Endothelial cell of umbilical vein (primary cell): ENCODE data around the gene RER1. TPM values are rescaled to one million over a fixed set of nuclear protein-coding genes. Genes with fewer than 3 reads are reported as not detected.

Experiments
- BruUV-seq: library from RNA; stranded (reverse); fragments of 400-500 nt; replicated peaks from 2 replicates; lab custom pipeline; 2021; lab: Mats Ljungman, UMichigan
- CTCF ChIA-PET: fragments of 300-600, 350-600 bp; sonication (Branson Sonifier 250); formaldehyde crosslinking; loops from one replicate; lab custom pipeline; 2021; ENCODE audit warnings: antibody characterized with exemption, inconsistent platforms; lab: Charles Lee
- POLR2A ChIA-PET: fragments of 300-600, 350-600 bp; sonication (Branson Sonifier 250); formaldehyde crosslinking; loops from one replicate; lab custom pipeline; 2021; ENCODE audit warnings: antibody characterized with exemption, inconsistent platforms; lab: Charles Lee
- DNase-seq: peaks from one replicate; pipeline ENCODE4 v3.0.0-alpha.2; 2011; ENCODE audit warnings: low read depth, low spot score
- FAIRE-seq: peaks from 2 replicates; lab custom pipeline; 2011; peaks lifted over from hg19 to GRCh38; lab: Jason Lieb, UNC
- H2AFZ ChIP-seq: 2 replicates; pipeline ENCODE4 v1.6.0; 2012; ENCODE audit warnings: low read depth, low read length, control low read depth, inconsistent platforms
- H3K27ac ChIP-seq: 2 replicates; pipeline ENCODE4 v1.5.1; 2011; ENCODE audit warnings: low read depth, mild to moderate bottlenecking, control low read depth, low read length, moderate library complexity; ENCODE audit not compliant: insufficient read depth
- H3K27me3 ChIP-seq, 2 experiments: 2 replicates each; pipeline versions ENCODE4 v1.6.0 to v1.6.1; 2011; ENCODE audit warnings: low read length in 2 of 2, mixed read lengths in 1 of 2; ENCODE audit not compliant: control insufficient read depth in 2 of 2, insufficient read depth in 2 of 2
- H3K36me3 ChIP-seq, 2 experiments: 2 replicates in 1 of 2; 3 replicates in 1 of 2; pipeline ENCODE4 v1.5.1; 2011; ENCODE audit warnings: low read length in 2 of 2, mild to moderate bottlenecking in 1 of 2, moderate library complexity in 1 of 2; ENCODE audit not compliant: control insufficient read depth in 2 of 2, insufficient read depth in 2 of 2; ENCODE audit errors: extremely low read depth in 1 of 2
- H3K4me1 ChIP-seq: 3 replicates; pipeline ENCODE4 v1.5.1; 2011; ENCODE audit warnings: mild to moderate bottlenecking, low read length; ENCODE audit not compliant: control insufficient read depth, insufficient read depth; ENCODE audit errors: extremely low read depth
- H3K4me2 ChIP-seq: 2 replicates; pipeline ENCODE4 v1.6.1; 2011; ENCODE audit warnings: low read length, control low read depth, mixed read lengths; ENCODE audit not compliant: insufficient read depth
- H3K4me3 ChIP-seq, 3 experiments: fragments of 200-600 bp in 1 of 3; sonication (generic), shearing (Covaris generic) in 1 of 3; replicated peaks in 1 of 3; 2 replicates each; pipeline ENCODE4 v1.5.1; 2011 to 2016; ENCODE audit warnings: control low read depth in 3 of 3, low read length in 3 of 3, mild to moderate bottlenecking in 2 of 3, inconsistent platforms in 1 of 3, low read depth in 1 of 3, moderate library complexity in 1 of 3; ENCODE audit not compliant: insufficient read depth in 1 of 3
- H3K79me2 ChIP-seq: 2 replicates; pipeline ENCODE4 v1.6.0; 2012; ENCODE audit warnings: low read length, inconsistent platforms; ENCODE audit not compliant: control insufficient read depth, insufficient read depth
- H3K9ac ChIP-seq: replicated peaks from 2 replicates; pipeline ENCODE3; 2011; ENCODE audit warnings: low read length, control low read depth; ENCODE audit not compliant: insufficient read depth; ENCODE audit errors: extremely low read depth
- H3K9me1 ChIP-seq: replicated peaks from 3 replicates; pipeline ENCODE4 v1.6.0; 2011; ENCODE audit warnings: mild to moderate bottlenecking, low read length; ENCODE audit not compliant: control insufficient read depth, insufficient read depth; ENCODE audit errors: extremely low read depth
- H3K9me3 ChIP-seq: replicated peaks from 2 replicates; pipeline ENCODE4 v1.5.1; 2012; ENCODE audit warnings: low read length, inconsistent platforms; ENCODE audit not compliant: control insufficient read depth, insufficient read depth
- H4K20me1 ChIP-seq: replicated peaks from 2 replicates; pipeline ENCODE3; 2011; ENCODE audit warnings: mild to moderate bottlenecking, low read length; ENCODE audit not compliant: control insufficient read depth, insufficient read depth; ENCODE audit errors: extremely low read depth
- EZH2 ChIP-seq: IDR thresholded peaks from 2 replicates; pipeline ENCODE4 v1.6.1; 2012; ENCODE audit warnings: borderline replicate concordance, low read depth, mild to moderate bottlenecking, moderate library complexity, low read length, inconsistent platforms; ENCODE audit not compliant: severe bottlenecking
- FOS ChIP-seq: IDR thresholded peaks from 2 replicates; pipeline ENCODE4 v1.6.1; 2011; ENCODE audit warnings: mild to moderate bottlenecking, low read length, moderate library complexity, borderline replicate concordance; ENCODE audit not compliant: insufficient read depth
- GATA2 ChIP-seq: IDR thresholded peaks from 2 replicates; pipeline ENCODE4 v1.7.0; 2011; ENCODE audit warnings: low read depth, mild to moderate bottlenecking, moderate library complexity, mixed read lengths, low read length; ENCODE audit not compliant: insufficient read length, insufficient read depth
- JUN ChIP-seq: IDR thresholded peaks from 2 replicates; pipeline ENCODE4 v1.6.1; 2011; ENCODE audit warnings: borderline replicate concordance, low read depth; ENCODE audit not compliant: insufficient read length, insufficient read depth
- MYC ChIP-seq: IDR thresholded peaks from one replicate; pipeline ENCODE4 v1.6.1; 2011; ENCODE audit warnings: mild to moderate bottlenecking, low read depth, low read length
- POLR2A ChIP-seq: IDR thresholded peaks from 2 replicates; pipeline ENCODE4 v1.6.1; 2012; ENCODE audit warnings: low read depth, mild to moderate bottlenecking, control low read depth, low read length
- POLR2AphosphoS5 ChIP-seq: IDR thresholded peaks from 2 replicates; pipeline ENCODE4 v1.6.1; 2012; ENCODE audit warnings: low read depth, mild to moderate bottlenecking, control low read depth, low read length, moderate library complexity; ENCODE audit not compliant: insufficient read depth
- dilution Hi-C: fragments of 300-500 bp; cut with MboI; formaldehyde crosslinking; loops from one replicate; pipeline ENCODE4 v1.15.0; 2019; ENCODE audit warnings: low sequenced_read_pairs; ENCODE audit not compliant: extremely low pct_ligation_motif_present
- intact Hi-C: fragments of 100-400 bp; cut with micrococcal nuclease; formaldehyde crosslinking; loops from one replicate; pipeline ENCODE4 v1.10.0; 2022
- polyA plus RNA-seq, 4 experiments: library from polyadenylated mRNA; depleted of rRNA in 3 of 4; stranded (reverse) in 3 of 4; unstranded in 1 of 4; fragments of >200 nt; gene quantifications; 2 replicates each; pipeline versions ENCODE4 v1.2.1 to v1.2.3, GENCODE V29; 2011 to 2012; ENCODE audit warnings: missing spikeins in 1 of 4
- total RNA-seq: library from RNA; stranded (reverse); gene quantifications from 2 replicates; pipeline ENCODE4 v1.2.3, GENCODE V29; 2021
- TF ChIP-seq, protein P1 (sequence below): IDR thresholded peaks from 2 replicates; pipeline ENCODE4 v1.6.1; 2011; ENCODE audit not compliant: insufficient read depth, insufficient read length
- TF ChIP-seq, protein P2 (sequence below), 2 donors: IDR thresholded peaks; 1 replicate in 1 of 2; 2 replicates in 1 of 2; pipeline ENCODE4 v1.5.1; 2011; ENCODE audit warnings: low read length in 2 of 2, mild to moderate bottlenecking in 2 of 2, moderate library complexity in 2 of 2, control low read depth in 1 of 2, inconsistent platforms in 1 of 2, low read depth in 1 of 2; ENCODE audit not compliant: insufficient read depth in 1 of 2; ENCODE audit errors: extremely low read depth in 1 of 2

The RER1 gene
- total and polyA plus RNA-seq, 2 donors (not counting 3 experiments of a cell fraction or from before 2014, with no cell fraction given) = 179 to 292 TPM

DNA sequence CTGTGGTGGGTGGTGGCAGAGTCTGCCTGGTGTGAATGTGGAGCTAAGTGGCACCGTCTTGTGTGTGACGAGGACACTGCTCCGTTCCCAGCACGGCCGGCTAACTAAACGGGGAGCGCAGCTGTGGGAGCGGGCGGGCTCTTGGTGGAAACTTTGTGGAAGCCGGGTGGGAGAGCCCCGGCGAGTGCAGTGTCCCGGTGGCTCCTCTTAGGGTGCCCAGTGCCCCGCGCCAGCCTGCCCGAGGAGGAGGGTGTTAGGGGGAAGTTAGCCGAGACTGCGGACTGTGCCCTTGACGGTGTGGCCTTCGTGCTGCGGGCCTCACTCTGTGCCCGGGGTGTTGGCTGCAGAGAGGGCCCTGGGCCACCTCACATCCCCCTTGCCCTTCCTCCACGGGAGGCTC, 10.8 kb downstream of the RER1 start:
- Histone ChIP-seq H3K36me3 (peaks cover 23 to 65% of the 10 kb centered on the region in 2 experiments), H3K79me2 (peaks cover 3% of the 10 kb centered on the region), H3K9me3 (no peaks in the 10 kb centered on the region), H3K9ac (no peak overlapping the region), H3K9me1 (no peaks in the 10 kb centered on the region), H3K27ac (no peak overlapping the region), H3K4me3 (no peak overlapping the region), H3K4me2 (no peak overlapping the region), H2AFZ (no peak overlapping the region), H4K20me1 (no peaks in the 10 kb centered on the region), H3K4me1 (peaks cover 12% of the 10 kb centered on the region), H3K27me3 (no peaks in the 10 kb centered on the region)
- no TSS peak for BruUV-seq
- FAIRE-seq (no peak), DNase-seq (no peak)
- POLR2A ChIA-PET = no interaction called here
- TF ChIP-seq FOS (no peak), JUN (no peak), MYC (no peak), EZH2 (no peak), POLR2AphosphoS5 (no peak), GATA2 (no peak)
- TF ChIP-seq, protein P1, sequence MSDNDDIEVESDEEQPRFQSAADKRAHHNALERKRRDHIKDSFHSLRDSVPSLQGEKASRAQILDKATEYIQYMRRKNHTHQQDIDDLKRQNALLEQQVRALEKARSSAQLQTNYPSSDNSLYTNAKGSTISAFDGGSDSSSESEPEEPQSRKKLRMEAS = no peak
- intact Hi-C loops (loop anchor here (10.0 kb wide), 1 partner anchor 1222 kb away; the partner anchor contains the start of gene TPRG1L), dilution Hi-C loops (no loop called here)
- CTCF ChIA-PET = interaction anchor here (1.5 kb wide), 1 partner anchor 213 kb away, joined by 5 read pairs; no protein-coding TSS in a partner anchor

DNA sequence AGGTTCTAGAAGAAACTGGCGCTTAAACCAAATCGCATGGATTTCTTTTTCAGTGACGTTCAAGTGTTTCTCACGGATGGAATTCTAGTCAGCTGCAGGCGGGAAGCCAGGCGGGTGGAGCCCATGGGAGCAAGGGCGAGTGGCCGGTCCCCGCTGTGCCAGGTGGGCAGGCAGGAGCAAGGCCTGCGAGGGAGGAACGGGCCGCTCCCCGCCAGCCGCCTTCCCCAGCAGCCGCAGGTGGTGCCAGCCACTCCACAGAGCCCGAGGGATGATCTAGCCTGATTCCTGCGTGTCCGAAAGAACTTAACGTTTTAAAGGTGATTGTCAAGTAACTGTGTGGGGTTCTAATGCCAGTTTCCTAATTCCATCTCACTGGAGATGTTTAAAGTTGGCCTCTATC, 11.6 kb downstream of the RER1 start:
- BruUV-seq = TSS peak; percentile 54
- ChIA-PET POLR2A (no interaction called here), CTCF (interaction anchor here (1.5 kb wide), 1 partner anchor 214 kb away, joined by 5 read pairs; no protein-coding TSS in a partner anchor)
- intact Hi-C loops = loop anchor here (10.0 kb wide), 1 partner anchor 1222 kb away; the partner anchor contains the start of gene TPRG1L
- DNase-seq = no peak
- Histone ChIP-seq H3K9ac (no peak overlapping the region), H3K36me3 (peaks cover 19 to 64% of the 10 kb centered on the region in 2 experiments), H3K4me2 (no peak overlapping the region), H2AFZ (no peak overlapping the region), H3K9me1 (no peaks in the 10 kb centered on the region), H3K9me3 (no peaks in the 10 kb centered on the region), H3K4me3 (no peak overlapping the region), H3K27ac (no peak overlapping the region), H4K20me1 (no peaks in the 10 kb centered on the region), H3K27me3 (no peaks in the 10 kb centered on the region), H3K4me1 (peaks cover 12% of the 10 kb centered on the region), H3K79me2 (peaks cover 3% of the 10 kb centered on the region)
- dilution Hi-C loops = no loop called here
- FAIRE-seq = no peak
- TF ChIP-seq EZH2 (no peak), MYC (no peak), POLR2AphosphoS5 (no peak), POLR2A (no peak), JUN (no peak), FOS (no peak), GATA2 (no peak)
- TF ChIP-seq, protein P2, sequence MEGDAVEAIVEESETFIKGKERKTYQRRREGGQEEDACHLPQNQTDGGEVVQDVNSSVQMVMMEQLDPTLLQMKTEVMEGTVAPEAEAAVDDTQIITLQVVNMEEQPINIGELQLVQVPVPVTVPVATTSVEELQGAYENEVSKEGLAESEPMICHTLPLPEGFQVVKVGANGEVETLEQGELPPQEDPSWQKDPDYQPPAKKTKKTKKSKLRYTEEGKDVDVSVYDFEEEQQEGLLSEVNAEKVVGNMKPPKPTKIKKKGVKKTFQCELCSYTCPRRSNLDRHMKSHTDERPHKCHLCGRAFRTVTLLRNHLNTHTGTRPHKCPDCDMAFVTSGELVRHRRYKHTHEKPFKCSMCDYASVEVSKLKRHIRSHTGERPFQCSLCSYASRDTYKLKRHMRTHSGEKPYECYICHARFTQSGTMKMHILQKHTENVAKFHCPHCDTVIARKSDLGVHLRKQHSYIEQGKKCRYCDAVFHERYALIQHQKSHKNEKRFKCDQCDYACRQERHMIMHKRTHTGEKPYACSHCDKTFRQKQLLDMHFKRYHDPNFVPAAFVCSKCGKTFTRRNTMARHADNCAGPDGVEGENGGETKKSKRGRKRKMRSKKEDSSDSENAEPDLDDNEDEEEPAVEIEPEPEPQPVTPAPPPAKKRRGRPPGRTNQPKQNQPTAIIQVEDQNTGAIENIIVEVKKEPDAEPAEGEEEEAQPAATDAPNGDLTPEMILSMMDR (IDR thresholded peaks at IDR 0.05; ENCODE audit: extremely low read depth in 1 of 2, insufficient read depth in 1 of 2, low read depth in 1 of 2, low read length in 2 of 2) = no peak
- TF ChIP-seq, protein P1 = no peak
